Suprapubic skin (tissue), 4 donors: ENCODE results near the gene B9D1. TPM values are rescaled to one million over a fixed set of nuclear protein-coding genes. Genes with fewer than 3 reads are reported as not detected.

Source experiments
- DNase-seq, 2 donors: peaks; one replicate each; pipeline ENCODE4 v3.0.0-alpha.2; 2019; ENCODE audit warnings: low spot score in 2 of 2
- H3K27ac ChIP-seq: fragments of 200-600 bp; sonication (generic); one replicate; pipeline ENCODE4 v1.5.1; 2019
- H3K27me3 ChIP-seq: fragments of 200-600 bp; sonication (generic); one replicate; pipeline ENCODE4 v1.5.1; 2019
- H3K36me3 ChIP-seq: fragments of 200-600 bp; sonication (generic); one replicate; pipeline ENCODE4 v1.5.1; 2019
- H3K4me1 ChIP-seq: fragments of 200-600 bp; sonication (generic); one replicate; pipeline ENCODE4 v1.5.1; 2019
- H3K4me3 ChIP-seq: fragments of 200-600 bp; sonication (generic); one replicate; pipeline ENCODE4 v1.5.1; 2019; ENCODE audit warnings: mild to moderate bottlenecking
- H3K9me3 ChIP-seq: fragments of 200-600 bp; sonication (generic); one replicate; pipeline ENCODE4 v1.5.1; 2019
- EP300 ChIP-seq: sonication (generic); formaldehyde crosslinking; IDR thresholded peaks from one replicate; pipeline ENCODE4 v1.6.1; 2017; ENCODE audit warnings: antibody characterized with exemption
- POLR2A ChIP-seq, 2 donors: fragments of 450-650 bp; IDR thresholded peaks; one replicate each; pipeline ENCODE4 v1.6.1; 2017; ENCODE audit warnings: antibody characterized with exemption in 2 of 2, mild to moderate bottlenecking in 2 of 2, moderate library complexity in 2 of 2
- POLR2AphosphoS5 ChIP-seq, 3 donors: sonication (generic); formaldehyde crosslinking; IDR thresholded peaks; one replicate each; pipeline ENCODE4 v1.6.1; 2017; ENCODE audit warnings: antibody characterized with exemption in 3 of 3
- WGBS: methylation state at CpG from one replicate; pipeline ENCODE4 v1.1.5; 2018; 5-methylcytosine and 5-hydroxymethylcytosine counted together
- total RNA-seq, 4 donors: library from RNA; depleted of rRNA; stranded (reverse); fragments of >200 nt; gene quantifications; one replicate each; pipeline ENCODE4 v1.1.0, GENCODE V29; 2016
- TF ChIP-seq, protein P1 (sequence below), 2 donors: fragments of 200-600 bp in 1 of 2; fragments of 450-650 bp in 1 of 2; sonication (generic) in 1 of 2; IDR thresholded peaks; one replicate each; pipeline ENCODE4 v1.5.1; 2016 to 2019; ENCODE audit warnings: antibody characterized with exemption in 2 of 2, mild to moderate bottlenecking in 1 of 2, moderate library complexity in 1 of 2

B9D1 gene
- total RNA-seq, 4 donors from 2014 or later = 10.7 to 21.7 (median 17.3) TPM

DNA sequence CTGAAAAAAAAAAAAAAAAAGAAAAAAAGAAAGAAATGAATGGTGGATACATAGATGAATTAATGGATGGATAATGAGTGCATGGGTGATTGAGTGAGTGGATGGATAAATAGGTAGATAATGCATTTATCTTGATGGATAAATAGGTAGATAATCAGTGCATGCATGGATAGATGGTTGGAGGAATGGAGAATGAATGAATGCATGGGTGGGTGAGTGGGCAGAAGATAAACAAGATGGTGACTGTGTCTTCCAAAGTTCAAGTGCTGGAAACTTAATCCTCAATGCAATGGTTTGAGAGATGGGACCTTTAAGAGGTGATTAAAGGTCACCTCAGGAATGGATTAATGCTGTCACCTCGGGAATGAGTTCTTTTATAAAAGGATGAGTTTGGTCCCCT lies 41.7 kb upstream of the B9D1 start:
- no peaks in the 10 kb centered on the region for H3K36me3 ChIP-seq
- peaks cover 7% of the 10 kb centered on the region for H3K4me1 ChIP-seq
- no peak for DNase-seq
- no peaks in the 10 kb centered on the region for H3K9me3 ChIP-seq
- H3K4me3 ChIP-seq = no peak overlapping the region
- H3K27me3 ChIP-seq = no peaks in the 10 kb centered on the region
- TF ChIP-seq, protein P1, sequence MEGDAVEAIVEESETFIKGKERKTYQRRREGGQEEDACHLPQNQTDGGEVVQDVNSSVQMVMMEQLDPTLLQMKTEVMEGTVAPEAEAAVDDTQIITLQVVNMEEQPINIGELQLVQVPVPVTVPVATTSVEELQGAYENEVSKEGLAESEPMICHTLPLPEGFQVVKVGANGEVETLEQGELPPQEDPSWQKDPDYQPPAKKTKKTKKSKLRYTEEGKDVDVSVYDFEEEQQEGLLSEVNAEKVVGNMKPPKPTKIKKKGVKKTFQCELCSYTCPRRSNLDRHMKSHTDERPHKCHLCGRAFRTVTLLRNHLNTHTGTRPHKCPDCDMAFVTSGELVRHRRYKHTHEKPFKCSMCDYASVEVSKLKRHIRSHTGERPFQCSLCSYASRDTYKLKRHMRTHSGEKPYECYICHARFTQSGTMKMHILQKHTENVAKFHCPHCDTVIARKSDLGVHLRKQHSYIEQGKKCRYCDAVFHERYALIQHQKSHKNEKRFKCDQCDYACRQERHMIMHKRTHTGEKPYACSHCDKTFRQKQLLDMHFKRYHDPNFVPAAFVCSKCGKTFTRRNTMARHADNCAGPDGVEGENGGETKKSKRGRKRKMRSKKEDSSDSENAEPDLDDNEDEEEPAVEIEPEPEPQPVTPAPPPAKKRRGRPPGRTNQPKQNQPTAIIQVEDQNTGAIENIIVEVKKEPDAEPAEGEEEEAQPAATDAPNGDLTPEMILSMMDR (IDR thresholded peaks at IDR 0.05) = no peak
- H3K27ac ChIP-seq = no peak overlapping the region
- WGBS = 83% methylated on average over 1 of the region's 1 CpG

GRCh38 chr17:19403021-19403420 lies 40.5 kb upstream of the B9D1 start:
- TF ChIP-seq, protein P1 (IDR thresholded peaks at IDR 0.05) = no peak
- TF ChIP-seq POLR2AphosphoS5 (IDR thresholded peaks at IDR 0.05) (no peak), EP300 (no peak), POLR2A (IDR thresholded peaks at IDR 0.05) (no peak)
- 95% methylated on average over 4 of the region's 4 CpGs for whole genome bisulfite sequencing
- H3K27ac ChIP-seq = no peak overlapping the region
- H3K4me3 ChIP-seq = no peak overlapping the region
- no peak for DNase-seq
- no peaks in the 10 kb centered on the region for H3K36me3 ChIP-seq
- H3K27me3 ChIP-seq = no peaks in the 10 kb centered on the region
- H3K9me3 ChIP-seq = no peaks in the 10 kb centered on the region
- peaks cover 19% of the 10 kb centered on the region for H3K4me1 ChIP-seq

DNA sequence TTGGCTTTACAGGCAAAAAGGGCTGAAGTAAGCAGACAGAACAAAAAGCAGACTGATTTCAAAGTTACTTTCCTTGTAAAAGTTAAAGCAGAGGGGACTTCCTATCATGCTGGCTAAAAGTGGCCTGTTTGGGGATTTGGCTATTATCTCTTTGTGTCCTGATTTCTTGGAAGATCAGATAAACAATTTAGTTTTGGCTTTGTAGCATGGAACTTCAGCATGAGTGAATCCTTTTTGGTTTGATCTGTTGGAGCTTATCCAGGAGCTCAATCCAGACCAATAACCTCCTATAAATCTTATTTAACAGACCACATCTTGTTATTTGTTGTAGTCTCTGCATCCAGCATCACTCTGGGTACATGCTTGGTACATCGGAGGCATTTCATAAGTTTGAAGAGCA lies 39.6 kb upstream of the B9D1 start:
- 68% methylated on average over 1 of the region's 1 CpG for WGBS
- no peaks in the 10 kb centered on the region for H3K27me3 ChIP-seq
- peaks cover 25% of the 10 kb centered on the region for H3K4me1 ChIP-seq
- TF ChIP-seq, protein P1 (IDR thresholded peaks at IDR 0.05) = no peak
- TF ChIP-seq POLR2A (IDR thresholded peaks at IDR 0.05) (no peak), POLR2AphosphoS5 (IDR thresholded peaks at IDR 0.05) (no peak), EP300 (no peak)
- no peaks in the 10 kb centered on the region for H3K9me3 ChIP-seq
- no peak for DNase-seq
- no peaks in the 10 kb centered on the region for H3K36me3 ChIP-seq
- peak overlapping the region; percentile 10 for H3K27ac ChIP-seq
- H3K4me3 ChIP-seq = no peak overlapping the region

DNA sequence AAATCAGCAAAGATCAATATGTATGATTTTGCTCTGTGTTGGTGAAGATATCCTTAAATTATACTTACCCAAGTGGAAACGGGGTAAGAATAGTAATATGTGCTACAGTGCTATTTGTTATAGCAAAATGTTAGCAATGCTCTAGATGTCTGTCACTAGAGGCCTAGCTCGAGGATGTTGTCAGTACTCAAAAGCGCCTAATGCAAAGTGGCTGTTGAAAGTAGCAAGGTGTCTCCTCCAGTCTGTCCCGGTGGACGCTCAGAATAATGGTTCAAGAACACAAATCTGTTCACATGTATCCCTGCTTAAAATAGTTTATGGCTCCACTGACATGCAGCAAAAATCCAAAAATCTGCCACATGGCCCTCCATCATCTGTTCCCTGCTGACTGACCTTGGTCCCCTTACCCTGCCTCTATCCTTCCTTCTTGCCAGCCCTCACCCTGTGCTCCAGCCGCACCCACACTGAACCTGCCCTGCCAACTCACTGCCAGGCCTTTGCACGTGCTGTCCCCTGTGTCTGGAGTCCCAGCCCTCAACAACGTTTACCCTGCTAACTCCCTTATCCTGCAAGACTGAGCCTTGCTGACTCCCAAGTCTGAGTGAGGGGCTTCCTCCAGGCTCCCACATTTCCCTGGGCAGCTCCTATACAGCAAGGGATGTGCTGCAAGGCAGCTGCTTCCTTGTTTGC lies 38.9 kb upstream of the B9D1 start:
- Histone ChIP-seq H3K9me3 (no peaks in the 10 kb centered on the region), H3K36me3 (no peaks in the 10 kb centered on the region), H3K27ac (no peak overlapping the region), H3K4me3 (no peak overlapping the region), H3K4me1 (peaks cover 25% of the 10 kb centered on the region), H3K27me3 (no peaks in the 10 kb centered on the region)
- 73% methylated on average over 8 of the region's 8 CpGs for WGBS
- no peak for TF ChIP-seq POLR2A (IDR thresholded peaks at IDR 0.05)
- TF ChIP-seq, protein P1 (IDR thresholded peaks at IDR 0.05) = no peak
- TF ChIP-seq EP300 = no peak
- no peak for TF ChIP-seq POLR2AphosphoS5 (IDR thresholded peaks at IDR 0.05)
- DNase-seq = no peak

DNA sequence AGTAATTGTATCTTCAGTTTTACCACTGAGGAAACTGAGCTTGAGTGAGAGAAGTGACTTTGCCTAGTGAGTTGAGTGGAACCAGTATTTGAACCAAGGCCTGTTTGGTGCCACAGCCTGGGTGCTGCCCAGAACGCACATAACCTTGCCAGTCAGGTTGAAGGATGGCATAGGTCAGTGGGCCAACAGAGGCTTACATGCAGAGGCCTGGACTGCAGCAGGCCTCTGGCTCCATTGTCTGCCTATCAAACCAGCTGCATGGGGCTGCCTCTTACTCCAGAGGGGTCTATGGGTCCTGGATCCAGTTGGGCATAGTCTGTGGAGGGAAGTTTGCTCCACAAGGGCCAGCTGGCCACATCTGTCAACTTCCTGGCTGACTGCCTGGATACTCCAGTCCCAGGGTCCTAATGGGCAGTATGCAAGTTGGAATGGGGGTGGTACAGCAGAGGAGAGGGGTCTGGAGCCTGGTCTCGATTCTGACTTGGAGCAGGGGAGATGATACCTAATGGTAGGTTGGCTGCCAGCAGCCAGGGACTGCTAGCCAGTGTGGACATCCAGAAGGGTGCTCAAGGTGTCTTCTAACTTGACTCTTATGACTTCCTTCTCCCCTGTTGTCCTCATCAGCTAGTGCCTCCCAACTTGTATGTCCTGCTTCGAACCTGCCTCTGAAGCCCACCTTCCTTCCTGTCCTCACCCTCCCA lies 37.4 kb upstream of the B9D1 start:
- H3K27me3 ChIP-seq = no peaks in the 10 kb centered on the region
- peaks cover 25% of the 10 kb centered on the region for H3K4me1 ChIP-seq
- no peaks in the 10 kb centered on the region for H3K36me3 ChIP-seq
- DNase-seq = peak in 1 of 2 donors; percentile 48
- TF ChIP-seq, protein P1 (IDR thresholded peaks at IDR 0.05) = no peak
- TF ChIP-seq POLR2A (IDR thresholded peaks at IDR 0.05) (no peak), POLR2AphosphoS5 (IDR thresholded peaks at IDR 0.05) (no peak), EP300 (no peak)
- 97% methylated on average over 3 of the region's 3 CpGs for WGBS
- H3K27ac ChIP-seq = no peak overlapping the region
- H3K9me3 ChIP-seq = no peaks in the 10 kb centered on the region
- H3K4me3 ChIP-seq = no peak overlapping the region
